ENCODE data around the gene PTRH1. TPM values are rescaled to one million over a fixed set of nuclear protein-coding genes. Genes with fewer than 3 reads are reported as not detected.

Gene PTRH1
- total RNA-seq, 1 experiment from 2014 or later, result 16.9 TPM

DNA sequence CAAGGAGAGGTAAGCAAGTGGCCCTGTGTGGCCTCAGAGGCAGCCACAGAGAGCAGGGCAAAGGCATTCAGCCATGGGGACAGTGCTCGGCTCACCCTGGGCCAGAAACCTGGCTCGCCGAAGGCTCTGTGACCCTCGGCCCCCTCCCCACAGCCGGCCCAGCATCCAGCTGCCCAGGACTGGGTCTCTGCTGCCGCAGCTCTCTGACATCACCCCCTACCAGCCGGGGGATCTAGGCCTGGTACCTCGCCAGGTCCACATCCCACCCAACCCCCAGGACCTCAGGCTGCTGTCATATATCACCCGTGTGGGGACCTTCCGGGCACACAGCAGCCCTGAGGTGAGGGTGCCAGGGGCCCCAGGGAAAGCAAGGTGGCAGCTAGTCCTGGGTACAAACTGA is 2.6 kb downstream of the PTRH1 start (continued):
- TF ChIP-seq NR2C2 (CRISPR knock-in tag; IDR thresholded peaks at IDR 0.05) (no peak), GABPB1 (CRISPR knock-in tag; IDR thresholded peaks at IDR 0.05) (no peak), ZNF423 (CRISPR knock-in tag; IDR thresholded peaks at IDR 0.05) (no peak), FOXK1 (CRISPR knock-in tag; IDR thresholded peaks at IDR 0.05) (no peak)
- TF ChIP-seq, protein P1, sequence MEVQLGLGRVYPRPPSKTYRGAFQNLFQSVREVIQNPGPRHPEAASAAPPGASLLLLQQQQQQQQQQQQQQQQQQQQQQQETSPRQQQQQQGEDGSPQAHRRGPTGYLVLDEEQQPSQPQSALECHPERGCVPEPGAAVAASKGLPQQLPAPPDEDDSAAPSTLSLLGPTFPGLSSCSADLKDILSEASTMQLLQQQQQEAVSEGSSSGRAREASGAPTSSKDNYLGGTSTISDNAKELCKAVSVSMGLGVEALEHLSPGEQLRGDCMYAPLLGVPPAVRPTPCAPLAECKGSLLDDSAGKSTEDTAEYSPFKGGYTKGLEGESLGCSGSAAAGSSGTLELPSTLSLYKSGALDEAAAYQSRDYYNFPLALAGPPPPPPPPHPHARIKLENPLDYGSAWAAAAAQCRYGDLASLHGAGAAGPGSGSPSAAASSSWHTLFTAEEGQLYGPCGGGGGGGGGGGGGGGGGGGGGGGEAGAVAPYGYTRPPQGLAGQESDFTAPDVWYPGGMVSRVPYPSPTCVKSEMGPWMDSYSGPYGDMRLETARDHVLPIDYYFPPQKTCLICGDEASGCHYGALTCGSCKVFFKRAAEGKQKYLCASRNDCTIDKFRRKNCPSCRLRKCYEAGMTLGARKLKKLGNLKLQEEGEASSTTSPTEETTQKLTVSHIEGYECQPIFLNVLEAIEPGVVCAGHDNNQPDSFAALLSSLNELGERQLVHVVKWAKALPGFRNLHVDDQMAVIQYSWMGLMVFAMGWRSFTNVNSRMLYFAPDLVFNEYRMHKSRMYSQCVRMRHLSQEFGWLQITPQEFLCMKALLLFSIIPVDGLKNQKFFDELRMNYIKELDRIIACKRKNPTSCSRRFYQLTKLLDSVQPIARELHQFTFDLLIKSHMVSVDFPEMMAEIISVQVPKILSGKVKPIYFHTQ (CRISPR knock-in tag; IDR thresholded peaks at IDR 0.05), result no peak
- TF ChIP-seq, protein P2, sequence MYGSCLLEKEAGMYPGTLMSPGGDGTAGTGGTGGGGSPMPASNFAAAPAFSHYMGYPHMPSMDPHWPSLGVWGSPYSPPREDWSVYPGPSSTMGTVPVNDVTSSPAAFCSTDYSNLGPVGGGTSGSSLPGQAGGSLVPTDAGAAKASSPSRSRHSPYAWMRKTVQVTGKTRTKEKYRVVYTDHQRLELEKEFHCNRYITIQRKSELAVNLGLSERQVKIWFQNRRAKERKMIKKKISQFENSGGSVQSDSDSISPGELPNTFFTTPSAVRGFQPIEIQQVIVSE (CRISPR knock-in tag; IDR thresholded peaks at IDR 0.05; ENCODE audit: borderline replicate concordance), result no peak
- TF ChIP-seq, protein P3, sequence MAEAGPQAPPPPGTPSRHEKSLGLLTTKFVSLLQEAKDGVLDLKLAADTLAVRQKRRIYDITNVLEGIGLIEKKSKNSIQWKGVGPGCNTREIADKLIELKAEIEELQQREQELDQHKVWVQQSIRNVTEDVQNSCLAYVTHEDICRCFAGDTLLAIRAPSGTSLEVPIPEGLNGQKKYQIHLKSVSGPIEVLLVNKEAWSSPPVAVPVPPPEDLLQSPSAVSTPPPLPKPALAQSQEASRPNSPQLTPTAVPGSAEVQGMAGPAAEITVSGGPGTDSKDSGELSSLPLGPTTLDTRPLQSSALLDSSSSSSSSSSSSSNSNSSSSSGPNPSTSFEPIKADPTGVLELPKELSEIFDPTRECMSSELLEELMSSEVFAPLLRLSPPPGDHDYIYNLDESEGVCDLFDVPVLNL (CRISPR knock-in tag; IDR thresholded peaks at IDR 0.05; ENCODE audit: borderline replicate concordance, low read depth), result no peak
- TF ChIP-seq, protein P4, sequence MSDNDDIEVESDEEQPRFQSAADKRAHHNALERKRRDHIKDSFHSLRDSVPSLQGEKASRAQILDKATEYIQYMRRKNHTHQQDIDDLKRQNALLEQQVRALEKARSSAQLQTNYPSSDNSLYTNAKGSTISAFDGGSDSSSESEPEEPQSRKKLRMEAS (CRISPR knock-in tag; IDR thresholded peaks at IDR 0.05), result no peak
- TF ChIP-seq, protein P5, sequence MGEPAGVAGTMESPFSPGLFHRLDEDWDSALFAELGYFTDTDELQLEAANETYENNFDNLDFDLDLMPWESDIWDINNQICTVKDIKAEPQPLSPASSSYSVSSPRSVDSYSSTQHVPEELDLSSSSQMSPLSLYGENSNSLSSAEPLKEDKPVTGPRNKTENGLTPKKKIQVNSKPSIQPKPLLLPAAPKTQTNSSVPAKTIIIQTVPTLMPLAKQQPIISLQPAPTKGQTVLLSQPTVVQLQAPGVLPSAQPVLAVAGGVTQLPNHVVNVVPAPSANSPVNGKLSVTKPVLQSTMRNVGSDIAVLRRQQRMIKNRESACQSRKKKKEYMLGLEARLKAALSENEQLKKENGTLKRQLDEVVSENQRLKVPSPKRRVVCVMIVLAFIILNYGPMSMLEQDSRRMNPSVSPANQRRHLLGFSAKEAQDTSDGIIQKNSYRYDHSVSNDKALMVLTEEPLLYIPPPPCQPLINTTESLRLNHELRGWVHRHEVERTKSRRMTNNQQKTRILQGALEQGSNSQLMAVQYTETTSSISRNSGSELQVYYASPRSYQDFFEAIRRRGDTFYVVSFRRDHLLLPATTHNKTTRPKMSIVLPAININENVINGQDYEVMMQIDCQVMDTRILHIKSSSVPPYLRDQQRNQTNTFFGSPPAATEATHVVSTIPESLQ (CRISPR knock-in tag; IDR thresholded peaks at IDR 0.05), result no peak
- TF ChIP-seq, protein P6, sequence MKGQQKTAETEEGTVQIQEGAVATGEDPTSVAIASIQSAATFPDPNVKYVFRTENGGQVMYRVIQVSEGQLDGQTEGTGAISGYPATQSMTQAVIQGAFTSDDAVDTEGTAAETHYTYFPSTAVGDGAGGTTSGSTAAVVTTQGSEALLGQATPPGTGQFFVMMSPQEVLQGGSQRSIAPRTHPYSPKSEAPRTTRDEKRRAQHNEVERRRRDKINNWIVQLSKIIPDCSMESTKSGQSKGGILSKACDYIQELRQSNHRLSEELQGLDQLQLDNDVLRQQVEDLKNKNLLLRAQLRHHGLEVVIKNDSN (CRISPR knock-in tag; IDR thresholded peaks at IDR 0.05), result no peak
- TF ChIP-seq, protein P7, sequence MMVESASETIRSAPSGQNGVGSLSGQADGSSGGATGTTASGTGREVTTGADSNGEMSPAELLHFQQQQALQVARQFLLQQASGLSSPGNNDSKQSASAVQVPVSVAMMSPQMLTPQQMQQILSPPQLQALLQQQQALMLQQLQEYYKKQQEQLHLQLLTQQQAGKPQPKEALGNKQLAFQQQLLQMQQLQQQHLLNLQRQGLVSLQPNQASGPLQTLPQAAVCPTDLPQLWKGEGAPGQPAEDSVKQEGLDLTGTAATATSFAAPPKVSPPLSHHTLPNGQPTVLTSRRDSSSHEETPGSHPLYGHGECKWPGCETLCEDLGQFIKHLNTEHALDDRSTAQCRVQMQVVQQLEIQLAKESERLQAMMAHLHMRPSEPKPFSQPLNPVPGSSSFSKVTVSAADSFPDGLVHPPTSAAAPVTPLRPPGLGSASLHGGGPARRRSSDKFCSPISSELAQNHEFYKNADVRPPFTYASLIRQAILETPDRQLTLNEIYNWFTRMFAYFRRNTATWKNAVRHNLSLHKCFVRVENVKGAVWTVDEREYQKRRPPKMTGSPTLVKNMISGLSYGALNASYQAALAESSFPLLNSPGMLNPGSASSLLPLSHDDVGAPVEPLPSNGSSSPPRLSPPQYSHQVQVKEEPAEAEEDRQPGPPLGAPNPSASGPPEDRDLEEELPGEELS (CRISPR knock-in tag; IDR thresholded peaks at IDR 0.05), result no peak

DNA sequence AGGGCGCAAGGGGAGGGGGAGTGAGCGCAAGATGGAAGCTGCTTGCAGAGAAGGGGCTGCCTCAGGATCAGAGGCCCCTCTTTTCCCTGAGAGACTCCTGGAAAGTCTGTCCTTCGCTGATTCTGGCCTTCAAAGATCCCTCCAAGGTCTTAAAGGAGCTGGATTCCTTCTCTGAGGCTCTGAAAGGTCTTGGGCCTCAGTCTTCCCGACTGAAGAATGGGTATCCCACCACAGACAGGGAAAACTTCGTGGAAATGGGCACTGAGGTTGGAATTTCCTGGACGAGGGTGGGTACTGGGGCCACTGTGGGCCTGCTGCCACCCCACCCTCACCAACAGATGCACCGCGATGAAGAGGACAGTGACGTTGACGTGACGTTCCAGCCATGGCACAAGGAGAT is 3.1 kb downstream of the PTRH1 start:
- Mint-ChIP-seq H3K27me3 (ENCODE audit: low read depth) (no peaks in the 10 kb centered on the region), H3K4me3 (no peak overlapping the region), H3K9me3 (peaks cover 3% of the 10 kb centered on the region), H3K27ac (no peak overlapping the region; the same call in 1 of the 2 replicates), H3K36me3 (no peaks in the 10 kb centered on the region), H3K4me1 (peaks cover 22% of the 10 kb centered on the region)
- CTCF ChIA-PET, result interaction anchor here (0.9 to 2.2 kb wide), 8 partner anchors 13 to 316 kb away, joined by 3 to 24 read pairs (median 4); partner anchors contain the start of genes SLC2A8 and TOR2A
- DNase-seq (ENCODE audit: low spot score) (no peak), ATAC-seq (no peak)
- no peak for TF ChIP-seq HMGA2 (CRISPR knock-in tag; IDR thresholded peaks at IDR 0.05)
- TF ChIP-seq GTF2I (CRISPR knock-in tag; conservative IDR thresholded peaks at IDR 0.05), result peak; percentile 84
- no peak for TF ChIP-seq JUN (CRISPR knock-in tag; IDR thresholded peaks at IDR 0.05)
- POLR2A ChIA-PET, result no interaction called here

Measured in WTC11 (cell line).